CD4-positive, alpha-beta T cell (primary cell): Measurements from ENCODE around the gene ATG2B. TPM values are rescaled to one million over a fixed set of nuclear protein-coding genes. Genes with fewer than 3 reads are reported as not detected.
A peak's percentile ranks its signal among the peaks of the same experiment; 100 is the strongest.

Experiments used
- ATAC-seq: fragments of 200-7000 bp; cut with Tn5 transposase; one replicate; pipeline ENCODE4 v1.10.0; 2022; ENCODE audit warnings: mild to moderate bottlenecking; ENCODE audit not compliant: poor library complexity
- CTCF ChIA-PET: fragments of 350-600 bp; sonication (Branson Sonifier 250); formaldehyde crosslinking; loops from one replicate; lab custom pipeline; 2021; ENCODE audit warnings: antibody characterized with exemption, inconsistent platforms; lab: Charles Lee
- POLR2A ChIA-PET: fragments of 350-600 bp; sonication (Branson Sonifier 250); formaldehyde crosslinking; loops from one replicate; lab custom pipeline; 2021; ENCODE audit warnings: antibody characterized with exemption, inconsistent platforms; lab: Charles Lee
- DNase-seq, 14 experiments: peaks; one replicate each; pipeline ENCODE4 v3.0.0-alpha.2; 2013 to 2020; ENCODE audit warnings: mixed read lengths in 2 of 14
- H3K27ac ChIP-seq, 2 donors: one replicate each; pipeline versions ENCODE4 v1.5.1 to v1.7.0; 2013; ENCODE audit warnings: low read length in 2 of 2, low read depth in 1 of 2, mild to moderate bottlenecking in 1 of 2
- H3K27me3 ChIP-seq, 2 experiments: 1 replicate in 1 of 2; 2 replicates in 1 of 2; pipeline versions ENCODE4 v1.6.1 to v1.7.0; 2013; ENCODE audit warnings: low read length in 2 of 2, control low read depth in 1 of 2, mild to moderate bottlenecking in 1 of 2, moderate library complexity in 1 of 2; ENCODE audit not compliant: insufficient read depth in 2 of 2, control insufficient read depth in 1 of 2
- H3K36me3 ChIP-seq: one replicate; pipeline ENCODE4 v1.6.1; 2013; ENCODE audit warnings: low read length, control low read depth; ENCODE audit not compliant: insufficient read depth
- H3K4me1 ChIP-seq: one replicate; pipeline ENCODE4 v1.6.1; 2013; ENCODE audit warnings: low read length, control low read depth; ENCODE audit not compliant: insufficient read depth
- H3K4me3 ChIP-seq: one replicate; pipeline ENCODE4 v1.5.1; 2013; ENCODE audit warnings: mild to moderate bottlenecking, low read length, moderate library complexity
- H3K9me3 ChIP-seq, 2 experiments: 1 replicate in 1 of 2; 2 replicates in 1 of 2; pipeline versions ENCODE4 v1.6.1 to v1.7.0; 2013; ENCODE audit warnings: low read length in 2 of 2, mild to moderate bottlenecking in 2 of 2, control low read depth in 1 of 2, moderate library complexity in 1 of 2; ENCODE audit not compliant: control insufficient read depth in 1 of 2, insufficient read depth in 1 of 2
- H3K27ac Mint-ChIP-seq: one replicate; pipeline ENCODE4 v1.8.0; 2020; ENCODE audit warnings: mixed read lengths
- H3K27me3 Mint-ChIP-seq: one replicate; pipeline ENCODE4 v1.8.0; 2021; ENCODE audit warnings: mixed read lengths
- H3K36me3 Mint-ChIP-seq: one replicate; pipeline ENCODE4 v1.8.0; 2021; ENCODE audit warnings: low read depth, mixed read lengths
- H3K4me1 Mint-ChIP-seq: one replicate; pipeline ENCODE4 v1.8.0; 2021; ENCODE audit warnings: low read depth, mixed read lengths
- H3K4me3 Mint-ChIP-seq: one replicate; pipeline ENCODE4 v1.8.0; 2020; ENCODE audit warnings: mild to moderate bottlenecking, mixed read lengths
- H3K9me3 Mint-ChIP-seq: one replicate; pipeline ENCODE4 v1.8.0; 2020; ENCODE audit warnings: mixed read lengths
- CTCF ChIP-seq: fragments of 200-600 bp; IDR thresholded peaks from one replicate; pipeline ENCODE4 v1.8.0; 2022; ENCODE audit warnings: antibody characterized with exemption, mild to moderate bottlenecking
- intact Hi-C, 2 experiments: fragments of 100-400 bp; cut with DNase I in 1 of 2; cut with micrococcal nuclease in 1 of 2; formaldehyde crosslinking; loops; one replicate each; pipeline versions ENCODE4 v1.15.1 to v1.9.0; 2023 to 2025; cut with DNase I, micrococcal nuclease
- total RNA-seq, 174 experiments: library from RNA in 2 of 174; stranded (reverse) in 2 of 174; gene quantifications; one replicate each; pipeline ENCODE4 v1.2.3 and lab custom pipeline; 2021 to 2026

ATG2B gene
- total RNA-seq, 2 experiments from 2014 or later, result 20.1 to 20.2 TPM

GRCh38 chr14:96393071-96393691, 30.0 kb upstream of the ATG2B start:
- Histone ChIP-seq H3K4me3 (no peak overlapping the region), H3K4me1 (peaks cover 17% of the 10 kb centered on the region), H3K36me3 (no peaks in the 10 kb centered on the region), H3K27ac (no peak overlapping the region), H3K27me3 (no peaks in the 10 kb centered on the region), H3K9me3 (no peaks in the 10 kb centered on the region)
- ATAC-seq (no peak), DNase-seq (no peak)
- H3K4me3 Mint-ChIP-seq, result peak overlapping the region; percentile 70
- H3K9me3 Mint-ChIP-seq, result no peaks in the 10 kb centered on the region
- POLR2A ChIA-PET, result no interaction called here
- H3K27ac Mint-ChIP-seq, result no peak overlapping the region
- intact Hi-C loops, result loop anchor here in 1 of 2 experiments (2.0 kb wide), 1 partner anchor 110 kb away; the partner anchor contains the start of gene PAPOLA
- CTCF ChIA-PET, result no interaction called here
- peaks cover 11% of the 10 kb centered on the region for H3K4me1 Mint-ChIP-seq
- no peaks in the 10 kb centered on the region for H3K36me3 Mint-ChIP-seq
- TF ChIP-seq CTCF, result no peak
- H3K27me3 Mint-ChIP-seq, result peaks cover 4% of the 10 kb centered on the region

- Mint-ChIP-seq H3K27ac (peak overlapping the region; percentile 66), H3K4me3 (peak overlapping the region; percentile 91), H3K27me3 (no peaks in the 10 kb centered on the region), H3K36me3 (no peaks in the 10 kb centered on the region), H3K9me3 (no peaks in the 10 kb centered on the region), H3K4me1 (peaks cover 11% of the 10 kb centered on the region)
- peak; percentile 97 to 100 (median 100) for DNase-seq
- Histone ChIP-seq H3K36me3 (peaks cover 3% of the 10 kb centered on the region), H3K27ac (peak overlapping the region in 1 of 2 donors; percentile 35), H3K4me1 (peaks cover 17% of the 10 kb centered on the region), H3K4me3 (peak overlapping the region; percentile 88), H3K27me3 (no peaks in the 10 kb centered on the region), H3K9me3 (no peaks in the 10 kb centered on the region)
- TF ChIP-seq CTCF, result no peak
- intact Hi-C loops, result loop anchor here (1.0 to 2.0 kb wide), 2 partner anchors 28 to 111 kb away; partner anchors contain the start of genes ATG2B (in 2 of the 2), GSKIP (in 2 of the 2) and PAPOLA (in 1 of the 2)
- ATAC-seq, result peak; percentile 93
- ChIA-PET POLR2A (interaction anchor here (0.9 to 1.6 kb wide), 3 partner anchors 26 to 28 kb away, joined by 3 to 13 read pairs (median 4); partner anchors contain the start of genes ATG2B and GSKIP), CTCF (no interaction called here)
Measured at GRCh38 chr14:96391293-96392118, 28.4 kb upstream of the ATG2B start.

GRCh38 chr14:96390965-96391292, 27.8 kb upstream of the ATG2B start:
- ChIA-PET CTCF (no interaction called here), POLR2A (interaction anchor here (0.9 to 1.6 kb wide), 2 partner anchors 26 to 28 kb away, joined by 3 to 13 read pairs; partner anchors contain the start of genes ATG2B and GSKIP)
- peaks cover 7% of the 10 kb centered on the region for H3K36me3 ChIP-seq

More at GRCh38 chr14:96390965-96391292, 27.8 kb upstream of the ATG2B start:
- Mint-ChIP-seq H3K9me3 (no peaks in the 10 kb centered on the region), H3K27me3 (no peaks in the 10 kb centered on the region), H3K27ac (no peak overlapping the region), H3K4me1 (peaks cover 11% of the 10 kb centered on the region), H3K36me3 (peaks cover under 1% of the 10 kb centered on the region), H3K4me3 (peak overlapping the region; percentile 91)
- peaks cover 17% of the 10 kb centered on the region for H3K4me1 ChIP-seq
- intact Hi-C loops, result loop anchor here (1.0 kb wide), 1 partner anchor 28 kb away; the partner anchor contains the start of genes ATG2B (in 2 of the 2) and GSKIP (in 2 of the 2)
- H3K9me3 ChIP-seq, result no peaks in the 10 kb centered on the region
- H3K4me3 ChIP-seq, result peak overlapping the region; percentile 88
- TF ChIP-seq CTCF, result no peak
- ATAC-seq (no peak), DNase-seq (no peak)
- no peaks in the 10 kb centered on the region for H3K27me3 ChIP-seq
- H3K27ac ChIP-seq, result peak overlapping the region in 1 of 2 donors; percentile 35
